ENCODE results near the gene DCANP1.

DCANP1 gene

DNA sequence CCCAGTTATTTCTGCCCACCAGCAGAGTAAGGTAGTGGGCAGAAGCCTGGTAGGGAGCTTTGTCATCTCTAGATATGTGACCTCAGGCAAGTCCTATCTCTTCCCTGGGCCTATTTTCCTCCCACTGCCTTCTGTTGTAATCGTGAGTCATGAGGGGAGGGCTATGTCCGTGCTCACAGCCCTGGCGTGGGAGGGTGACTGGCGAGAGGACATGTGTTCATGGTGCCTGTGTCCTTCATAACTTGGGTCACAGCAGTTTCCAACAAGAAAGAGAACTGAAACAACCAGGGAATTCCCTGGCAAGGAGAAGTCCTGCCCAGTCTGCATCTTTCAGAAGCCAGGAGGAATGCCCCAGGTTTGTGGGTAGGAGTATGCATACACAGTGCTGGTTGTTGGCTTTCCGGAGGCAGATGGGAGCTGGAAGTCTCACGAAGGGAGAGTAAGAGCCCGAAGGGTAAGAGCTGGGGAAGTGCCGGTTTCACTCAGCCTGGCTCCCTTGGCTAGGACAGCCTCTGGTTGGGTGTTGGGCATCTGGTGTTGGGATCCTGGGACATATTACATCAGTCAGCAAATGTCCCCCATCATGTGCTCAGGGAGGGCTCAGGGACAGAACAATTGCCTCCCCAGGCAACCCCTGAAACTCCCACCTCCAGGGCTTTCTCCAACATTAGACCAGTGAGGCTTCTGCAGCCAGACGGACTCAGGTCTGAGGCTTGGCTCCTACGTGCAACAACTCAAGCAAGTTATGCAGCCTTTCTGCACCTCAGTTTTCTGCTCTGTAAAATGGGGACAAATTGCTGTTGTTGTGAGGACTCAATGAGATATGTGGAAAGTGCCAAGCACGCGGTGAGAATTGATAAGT is 9.3 kb upstream of the DCANP1 start:
- ATAC-seq, result peak; percentile 5
- no peak for DNase-seq

DNA sequence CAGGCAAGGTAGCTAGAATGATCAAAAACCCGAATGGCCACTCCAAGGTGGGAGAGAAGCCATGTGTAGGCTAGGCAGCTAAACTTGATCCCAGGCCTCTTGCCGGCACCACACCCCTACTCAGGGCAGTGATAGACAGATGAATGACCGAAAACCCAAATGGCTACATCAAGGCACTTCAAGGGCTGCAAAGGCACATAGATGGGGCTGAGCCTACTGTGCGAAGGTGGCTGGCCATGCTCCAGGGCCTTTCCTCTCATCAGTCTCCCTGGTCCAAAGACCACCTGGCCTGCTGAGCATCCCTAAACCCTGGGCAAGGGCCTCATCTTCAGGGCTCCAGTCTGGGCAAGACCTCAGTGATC is 8.7 kb upstream of the DCANP1 start:
- no peak for ATAC-seq
- no peak for DNase-seq

DNA sequence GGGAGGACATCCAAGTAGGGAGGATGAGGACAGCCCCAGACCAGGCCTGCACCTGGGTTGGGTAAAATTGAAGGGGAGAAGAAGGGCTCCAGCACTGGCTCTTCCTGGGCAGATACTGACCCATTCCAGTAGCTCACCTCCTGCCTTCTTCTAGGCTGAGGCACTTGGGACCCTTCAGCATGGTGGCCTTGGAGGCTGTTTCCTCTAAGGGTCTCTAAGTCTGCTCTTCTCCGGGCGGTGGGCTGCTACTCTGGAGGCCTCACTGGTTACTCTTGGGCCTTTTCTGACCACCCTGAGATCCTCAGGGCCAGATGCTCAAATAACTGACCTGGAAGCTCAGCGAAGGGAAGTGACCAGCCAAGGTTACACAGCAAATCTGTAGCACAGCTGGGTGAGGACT is 7.8 kb upstream of the DCANP1 start:
- DNase-seq (no peak), ATAC-seq (no peak)

DNA sequence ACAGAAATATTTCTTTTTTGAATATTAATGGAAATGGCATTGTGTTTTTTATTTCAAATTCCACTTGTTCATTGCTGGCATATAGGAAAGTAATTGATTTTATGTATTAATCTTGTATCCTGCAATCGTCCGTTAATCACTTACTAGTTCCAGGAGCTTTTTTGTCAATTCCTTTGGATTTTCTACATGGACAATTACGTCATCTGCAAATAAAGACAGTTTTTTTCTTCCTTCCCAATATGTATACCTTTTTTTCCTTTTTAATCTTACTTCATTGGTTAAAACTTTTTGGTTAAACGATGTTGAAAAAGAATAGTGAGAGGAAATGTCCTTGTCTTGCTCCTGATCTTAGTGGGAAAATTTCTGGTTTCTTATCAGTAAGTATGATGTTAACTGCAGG is 6.5 kb upstream of the DCANP1 start:
- DNase-seq (no peak), ATAC-seq (no peak)

DNA sequence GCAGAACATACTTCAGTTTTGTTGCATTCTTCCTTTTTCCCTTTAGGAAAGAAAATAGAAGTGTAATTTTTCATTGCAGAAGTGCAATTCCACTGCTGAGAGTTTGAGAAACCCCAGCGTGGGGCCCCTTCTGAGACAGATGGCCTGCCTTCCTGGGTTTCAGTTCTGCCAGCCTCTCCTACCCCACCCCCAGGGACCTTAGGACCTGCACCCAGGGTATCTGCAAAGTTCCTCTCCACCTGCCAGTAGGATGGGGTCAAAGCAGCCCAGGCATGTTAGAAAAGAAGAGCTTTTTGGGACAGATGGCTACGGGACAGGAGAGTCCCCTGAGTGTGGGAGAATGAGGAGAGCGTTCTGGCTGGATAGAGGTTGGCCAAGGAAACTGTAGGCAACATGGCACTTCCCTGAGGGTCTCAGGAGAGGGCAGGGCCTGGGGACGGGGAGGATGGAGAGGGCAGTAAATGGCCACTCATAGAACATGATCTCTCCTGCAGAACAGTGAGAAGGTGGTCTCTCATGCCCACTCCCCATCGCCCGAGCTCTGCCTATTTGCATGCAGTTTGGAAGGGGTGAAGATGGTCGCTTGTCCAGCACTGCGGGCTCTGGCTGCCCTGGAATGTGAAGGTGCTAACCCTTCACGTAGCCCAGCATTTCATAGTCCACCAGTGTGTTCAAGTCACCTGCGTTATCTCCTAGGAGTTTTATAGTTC is 5.3 kb upstream of the DCANP1 start, which contains the start of gene TIFAB:
Gene TIFAB (minus strand): TSS at position 31 of the 710 bp plus-strand sequence. CDS start 2,412 bp downstream, outside the sequence.
- ATAC-seq (no peak), DNase-seq (no peak)

DNA sequence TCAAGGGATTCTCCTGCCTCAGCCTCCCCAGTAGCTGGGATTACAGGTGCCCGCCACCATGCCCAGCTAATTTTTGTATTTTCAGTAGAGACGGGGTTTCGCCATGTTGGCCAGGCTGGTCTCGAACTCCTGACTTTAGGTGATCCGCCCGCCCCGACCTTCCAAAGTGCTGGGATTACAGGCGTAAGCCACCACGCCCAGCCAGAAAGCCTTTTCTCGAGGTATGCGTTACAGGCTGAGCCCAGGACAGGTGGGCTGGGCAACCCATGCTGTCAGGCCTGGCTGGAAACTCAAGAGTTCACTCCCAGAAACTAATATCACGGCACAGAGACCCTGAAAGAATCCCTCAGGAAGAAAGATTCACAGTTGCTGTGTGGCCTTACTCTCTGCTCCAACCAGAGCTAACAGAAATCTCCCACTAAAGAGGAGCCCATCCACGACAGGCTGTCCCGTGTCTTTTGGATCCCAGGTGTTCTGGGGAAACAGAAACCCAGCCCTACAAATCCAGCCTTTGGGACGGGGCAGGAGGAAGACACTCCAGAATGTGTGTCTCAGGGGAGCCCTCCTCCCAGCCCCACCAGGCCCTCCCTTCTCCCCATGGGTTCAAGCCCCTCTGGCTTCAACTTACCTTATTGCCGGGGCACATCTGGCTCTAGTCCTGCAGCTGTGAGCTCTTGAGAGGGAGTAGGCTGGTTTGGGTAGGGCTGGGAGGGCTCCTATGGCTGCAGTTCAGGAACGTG is 4.6 kb upstream of the DCANP1 start:
- ATAC-seq, result no peak
- DNase-seq, result no peak

DNA sequence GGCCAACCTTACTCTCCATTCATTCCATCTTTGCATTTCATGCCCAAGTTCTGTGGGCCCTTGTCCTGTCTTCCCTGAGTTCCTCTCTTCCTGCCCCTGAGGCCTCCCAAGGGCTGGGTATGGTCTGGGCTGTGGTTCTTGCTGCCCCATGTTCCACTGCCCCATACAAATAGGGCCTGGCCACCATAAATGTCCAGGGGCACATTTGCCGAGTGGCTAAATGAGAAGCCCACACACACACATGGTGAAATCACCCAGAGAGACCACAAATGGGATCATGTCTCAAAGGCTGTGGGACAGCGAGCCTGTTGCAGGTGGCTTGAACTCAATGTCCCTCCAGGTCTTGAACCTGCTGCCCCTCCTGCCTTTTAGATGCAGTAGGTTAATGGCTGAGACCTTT is 3.8 kb upstream of the DCANP1 start:
- DNase-seq (no peak), ATAC-seq (no peak)

DNA sequence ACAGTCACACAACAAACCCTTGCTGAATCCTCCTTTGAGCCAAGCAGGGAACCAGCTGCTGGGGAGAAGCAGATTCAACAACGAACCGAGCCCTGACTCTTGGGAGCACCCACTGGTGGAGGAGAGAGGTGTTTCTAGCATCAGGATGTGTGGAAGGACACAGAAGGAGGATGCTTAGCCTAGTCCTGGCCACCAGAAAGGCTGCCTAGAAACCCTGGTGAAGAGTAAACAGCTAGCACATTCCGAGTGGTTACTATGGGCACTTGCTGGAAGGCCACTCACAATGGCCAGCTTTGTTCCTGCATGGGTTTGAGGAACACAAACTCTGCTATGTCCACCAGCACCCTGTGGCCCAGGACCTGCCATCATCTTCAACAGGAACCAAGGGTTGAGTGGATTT is 3.2 kb upstream of the DCANP1 start:
- ATAC-seq, result no peak
- DNase-seq, result no peak

DNA sequence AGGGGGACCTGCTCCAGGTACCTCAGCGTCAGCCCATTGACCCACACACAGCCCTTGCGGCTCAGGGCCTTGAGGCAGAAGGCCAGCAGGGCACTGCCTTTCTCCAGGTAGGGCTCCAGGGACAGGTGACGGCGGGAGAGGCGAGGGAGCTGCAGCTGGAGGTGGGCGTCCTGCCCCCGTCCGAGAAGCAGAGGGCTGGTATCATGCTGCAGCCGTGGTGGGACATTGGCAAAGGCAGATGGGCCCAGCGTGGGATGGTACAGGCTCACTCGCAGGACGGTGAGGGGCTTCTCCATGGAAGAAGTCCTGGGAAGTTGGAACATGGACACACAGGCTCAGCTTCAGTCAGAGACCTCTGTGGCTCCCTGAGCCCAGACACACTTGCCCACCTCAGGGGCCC is 2.5 kb upstream of the DCANP1 start:
- ATAC-seq (no peak), DNase-seq (no peak)

DNA sequence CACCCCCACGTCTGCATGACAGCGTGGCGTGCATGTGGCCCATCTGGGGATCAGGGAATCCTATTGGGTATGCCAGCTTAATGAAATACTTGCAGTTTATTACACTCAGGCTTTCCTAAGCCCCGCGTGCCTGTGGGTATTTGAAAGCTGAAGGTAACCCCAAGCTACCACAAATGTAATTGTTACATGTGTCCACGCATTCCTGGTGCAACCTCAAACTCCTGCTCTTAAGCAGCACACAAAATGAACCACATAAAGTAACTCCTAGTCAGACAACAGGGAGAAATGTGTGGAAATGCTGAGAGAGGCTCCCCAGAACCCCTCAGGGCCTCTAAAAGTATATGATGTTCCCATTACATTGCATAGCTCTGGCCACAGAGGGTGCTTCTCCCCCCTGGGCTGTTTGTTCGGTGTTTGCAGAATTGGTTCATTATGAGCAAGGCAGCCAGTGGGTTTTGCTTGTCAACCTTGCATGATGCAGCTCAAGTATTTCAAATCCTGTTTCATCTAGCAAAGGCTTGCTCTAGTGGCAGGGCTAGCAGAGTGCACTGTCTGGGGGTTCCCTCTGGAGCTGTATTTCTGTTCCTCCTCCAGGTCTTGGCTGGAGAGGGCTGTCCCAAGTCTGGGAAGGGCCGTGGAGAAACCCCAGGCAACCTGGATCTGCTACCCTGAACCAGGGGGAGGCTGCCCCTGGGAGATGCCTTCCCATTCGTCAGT is 1.8 kb upstream of the DCANP1 start:
- DNase-seq (no peak), ATAC-seq (no peak)

DNA sequence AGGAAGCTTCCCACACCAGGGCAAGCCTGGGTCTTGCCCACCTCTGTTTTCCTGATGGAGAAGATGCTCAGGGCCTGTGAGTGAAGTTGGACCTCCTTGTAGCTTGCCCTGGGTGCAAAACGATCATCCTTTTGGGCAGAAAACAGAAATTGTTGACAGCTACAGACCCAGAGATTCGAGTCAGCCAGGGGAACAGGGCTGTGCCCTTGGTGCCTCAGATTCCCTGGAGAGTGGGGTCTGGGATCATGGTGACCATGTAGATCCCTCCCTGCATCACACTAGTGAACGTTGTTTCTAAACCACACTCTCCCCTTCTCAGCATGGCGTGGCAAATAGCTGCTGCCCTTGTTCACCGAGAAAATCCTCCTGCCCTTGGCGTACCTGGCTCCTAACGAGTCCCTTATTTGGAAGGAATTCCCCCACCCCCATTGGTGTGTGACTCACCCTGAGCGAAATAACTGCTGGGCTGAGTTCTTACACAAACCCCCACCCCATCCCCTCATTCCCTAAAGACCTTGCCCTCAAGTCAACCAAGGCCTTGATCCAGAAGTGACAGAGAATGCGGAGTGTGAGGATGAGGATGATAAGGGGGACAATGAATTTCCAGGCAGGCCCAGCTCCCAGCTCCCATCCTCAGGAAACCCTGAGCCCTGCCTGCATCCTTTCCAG is 1.1 kb upstream of the DCANP1 start:
- ATAC-seq, result no peak
- no peak for DNase-seq

DNA sequence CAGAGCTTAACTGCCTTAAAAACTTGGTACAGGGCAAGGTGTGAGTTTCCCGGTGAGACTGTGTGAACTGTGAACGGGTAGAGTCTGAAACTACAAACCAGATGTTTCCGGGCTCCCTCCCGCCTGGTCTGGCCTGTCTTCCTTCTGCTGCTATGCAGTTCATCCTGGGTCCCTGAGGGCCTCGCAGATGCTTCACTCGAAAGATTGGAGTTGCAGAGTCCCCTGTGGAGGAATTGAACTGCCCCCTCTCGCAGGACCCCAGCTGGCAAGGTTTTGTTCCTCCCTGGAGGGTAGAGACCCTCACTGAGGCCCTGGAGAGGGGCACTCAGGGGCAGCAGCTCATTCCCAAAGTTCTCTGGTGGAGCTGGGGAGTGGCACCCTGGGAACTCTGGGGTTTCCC is 533 bp downstream of the DCANP1 start:
- ATAC-seq, result no peak
- no peak for DNase-seq

DNA sequence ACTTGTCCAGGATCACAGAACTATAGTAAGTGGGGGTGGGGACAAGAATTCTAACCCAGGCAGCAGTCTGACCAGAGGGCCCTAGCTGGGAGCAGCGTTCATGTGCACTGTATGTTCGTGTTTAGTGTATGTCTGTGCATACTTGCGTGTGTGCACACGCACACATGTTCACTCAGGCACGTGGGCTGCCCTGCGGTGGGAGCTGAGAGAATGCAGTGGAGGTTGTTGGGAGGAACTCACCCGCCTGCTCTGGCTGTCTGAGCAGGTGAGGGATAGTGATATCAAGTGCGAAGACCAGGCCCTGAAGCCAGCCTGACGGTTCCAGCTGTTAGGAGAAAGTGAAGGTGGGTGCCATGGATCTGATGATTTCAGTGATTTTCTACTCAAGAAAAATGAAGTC is 942 bp downstream of the DCANP1 start:
- DNase-seq (no peak), ATAC-seq (no peak)

DNA sequence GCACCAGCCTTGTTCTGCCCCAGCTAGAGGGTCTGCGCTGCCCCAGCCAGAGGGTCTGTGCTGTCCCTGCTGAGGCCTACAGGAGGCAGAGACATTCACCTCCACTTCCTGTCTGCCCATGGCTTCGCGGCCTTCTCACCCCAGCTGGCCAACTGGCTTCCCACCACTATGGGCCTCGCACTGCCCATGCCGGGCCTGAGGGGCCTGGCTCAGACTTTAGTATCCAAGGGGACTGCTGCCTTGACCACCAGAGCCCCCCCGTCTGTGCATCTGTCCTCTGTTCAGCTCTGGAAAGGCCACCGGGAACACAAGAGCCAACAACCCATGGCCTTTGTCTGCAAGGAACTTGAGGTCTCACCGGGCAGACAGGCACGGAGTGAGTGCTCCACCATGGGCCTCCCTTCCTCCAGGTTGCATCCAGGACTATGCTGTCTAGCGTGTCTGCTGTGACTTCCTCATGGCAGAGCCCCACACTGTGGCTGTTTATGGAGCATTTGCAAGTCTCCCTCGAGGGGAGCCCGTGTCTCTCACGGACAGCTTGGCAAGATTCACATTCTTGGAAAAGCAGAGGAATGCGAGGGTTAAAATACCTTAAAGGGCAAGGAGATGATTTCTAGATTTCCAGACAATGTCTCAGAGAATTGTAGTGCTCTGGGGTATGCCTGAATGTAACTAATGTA is 1.7 kb downstream of the DCANP1 start:
- DNase-seq (no peak), ATAC-seq (no peak)

DNA sequence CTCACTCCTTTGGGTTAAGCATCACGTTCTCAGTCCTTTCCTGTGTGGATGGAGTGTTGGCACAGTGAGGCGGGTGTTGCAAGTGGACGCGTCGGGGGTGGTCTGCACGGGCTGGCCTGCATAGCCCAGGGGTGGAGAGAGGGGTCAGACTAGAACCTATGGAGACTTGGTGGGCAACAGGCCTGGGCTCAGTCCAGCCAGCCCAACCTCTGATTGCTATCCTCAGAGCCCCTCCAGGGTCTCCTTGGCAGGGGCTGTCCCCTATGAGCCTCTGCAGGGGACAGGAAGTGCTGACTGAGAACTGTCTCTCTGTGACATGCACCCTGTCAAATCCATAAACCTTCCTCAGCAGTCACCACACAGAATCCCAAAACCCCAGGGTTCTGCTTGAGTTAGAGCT is 2.3 kb downstream of the DCANP1 start:
- DNase-seq (no peak), ATAC-seq (no peak)

DNA sequence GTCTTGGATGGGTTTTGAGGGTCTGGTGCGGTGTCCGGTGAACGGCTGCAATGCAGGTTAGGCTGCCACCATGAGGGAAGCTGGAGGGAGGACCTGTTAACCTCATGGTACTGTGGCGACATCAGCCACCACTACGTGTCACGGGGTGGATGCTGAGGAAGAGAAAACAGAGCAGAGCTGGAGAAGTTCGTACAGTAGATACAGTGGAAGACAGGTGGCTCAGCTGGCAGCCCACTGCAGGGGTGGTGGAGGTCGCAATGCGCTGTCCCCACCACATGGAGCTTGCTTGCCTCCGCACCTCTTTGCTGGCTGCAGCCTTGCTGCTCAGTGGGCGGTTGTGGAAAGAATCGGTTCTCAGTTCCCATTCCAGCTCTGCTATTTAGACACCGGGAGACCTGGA is 2.8 kb downstream of the DCANP1 start:
- ATAC-seq (no peak), DNase-seq (no peak)

DNA sequence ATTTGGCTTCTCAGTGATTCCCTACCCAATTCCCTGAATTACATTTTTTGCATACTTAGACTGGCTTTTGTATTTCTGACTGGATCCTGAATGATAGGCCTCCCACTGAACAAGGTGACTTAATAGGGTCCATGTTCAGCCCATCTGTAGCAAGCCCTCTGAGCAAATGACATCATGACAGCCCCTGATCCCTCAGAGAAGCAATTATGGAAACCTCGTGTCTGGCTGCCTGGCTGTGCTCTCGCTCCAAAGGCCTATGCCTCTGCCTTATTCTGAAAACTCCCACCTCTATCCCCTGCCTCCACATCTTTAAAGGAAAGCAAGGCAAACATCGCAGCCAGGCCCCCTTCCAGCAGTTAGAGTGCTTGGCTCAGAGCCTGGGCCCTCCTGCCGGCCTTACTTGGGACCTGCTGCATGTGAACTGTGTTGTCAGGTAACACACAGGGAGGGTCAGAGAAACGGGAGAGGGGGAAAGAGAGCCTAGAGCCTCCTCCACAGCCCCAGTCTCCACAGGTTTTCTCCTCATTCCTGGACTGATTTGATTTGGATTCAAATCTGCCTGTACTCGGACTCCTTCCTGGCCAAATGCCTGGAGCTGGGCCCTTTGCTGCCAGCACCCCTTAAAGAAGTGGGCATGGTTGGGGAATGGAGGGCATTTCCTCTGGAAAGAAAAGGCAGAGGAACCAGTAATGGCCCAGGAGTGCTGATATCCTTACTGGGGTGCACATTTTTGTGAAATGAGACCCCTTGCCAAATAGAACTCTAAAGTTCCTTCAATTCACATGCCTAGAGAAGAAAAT is 3.8 kb downstream of the DCANP1 start:
- no peak for DNase-seq
- no peak for ATAC-seq

DNA sequence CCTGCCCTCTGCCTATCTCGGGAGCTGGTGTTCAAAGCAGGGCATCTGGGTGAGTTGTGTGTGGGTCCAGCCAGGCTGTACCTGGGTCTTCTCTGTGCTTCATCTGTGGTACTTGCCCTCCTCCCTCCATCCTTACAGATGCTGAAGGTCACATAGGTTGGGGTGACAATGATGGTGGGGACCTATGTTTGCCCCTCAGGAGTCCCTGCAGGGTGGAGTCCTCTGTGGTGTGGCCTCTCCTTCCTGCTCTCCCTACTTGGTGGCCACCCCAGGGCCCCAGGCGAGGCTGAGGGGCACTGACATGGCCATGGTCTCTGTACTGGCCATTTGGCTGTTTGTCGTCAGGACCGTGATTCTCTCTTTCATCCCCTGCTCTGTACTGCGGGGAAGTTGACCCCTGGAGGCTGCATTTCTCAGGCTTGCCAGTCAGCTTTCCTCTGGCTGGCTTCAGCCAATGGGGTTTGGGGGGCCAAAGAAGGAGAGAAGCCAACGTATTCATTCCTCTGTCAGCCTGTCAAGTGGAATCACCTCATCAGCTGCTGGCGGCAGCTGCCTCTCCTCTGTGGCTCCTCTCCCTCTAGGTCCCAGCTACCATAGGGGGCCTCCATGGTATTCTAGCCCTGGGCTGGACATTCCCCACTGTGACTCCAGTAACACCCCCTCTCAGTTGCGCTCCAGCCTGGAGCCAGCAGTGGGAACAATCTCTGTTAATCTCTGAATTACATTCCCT is 4.6 kb downstream of the DCANP1 start:
- no peak for ATAC-seq
- no peak for DNase-seq

DNA sequence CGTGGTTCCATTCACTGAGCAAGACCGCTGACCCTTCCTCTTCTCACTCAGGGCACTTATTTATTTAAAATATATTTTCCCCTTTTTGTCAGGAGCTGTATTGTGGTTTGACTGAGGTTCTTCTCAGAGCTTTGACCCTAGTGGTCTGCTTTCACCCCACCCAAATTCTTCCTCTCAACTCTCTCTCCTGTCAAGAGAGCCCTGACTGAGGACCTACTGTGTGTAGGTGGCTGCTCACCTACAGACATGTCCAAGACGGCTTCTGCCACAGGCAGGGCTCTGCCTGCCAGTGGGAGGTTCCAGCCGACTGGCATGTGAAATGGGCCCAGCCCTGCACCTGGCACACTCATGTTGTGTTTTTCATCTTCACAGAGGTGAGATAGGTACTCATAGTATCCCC is 5.2 kb downstream of the DCANP1 start:
- ATAC-seq (no peak), DNase-seq (no peak)

DNA sequence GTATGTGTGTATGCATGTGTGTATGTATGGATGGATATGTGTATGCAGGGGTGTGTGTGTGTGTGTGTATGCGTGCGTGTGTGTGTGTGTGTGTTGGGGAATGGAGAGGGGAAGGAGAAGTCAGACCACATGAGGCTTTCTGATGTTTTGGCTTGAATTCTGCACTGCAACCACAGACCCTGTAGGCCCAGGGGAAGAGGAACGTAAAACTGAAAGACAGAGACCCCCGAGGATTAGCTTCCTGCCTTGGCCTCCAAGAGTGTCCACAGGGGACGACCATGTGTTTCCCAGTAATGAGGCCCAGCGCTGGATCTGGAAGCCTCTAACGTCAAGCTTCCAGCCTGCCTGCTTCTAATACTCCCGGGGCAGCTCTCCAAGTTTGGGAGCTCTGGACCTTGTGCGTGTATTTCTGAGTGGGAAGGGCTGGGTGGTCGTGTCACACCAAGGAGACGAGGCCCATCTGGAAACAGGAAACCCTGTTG is 5.8 kb downstream of the DCANP1 start:
- DNase-seq (no peak), ATAC-seq (no peak)
